Upper lobe of left lung (tissue), 6 donors: ENCODE measurements around the gene HNF4A. TPM values are rescaled to one million over a fixed set of nuclear protein-coding genes. Genes with fewer than 3 reads are reported as not detected.

Experiments used
- ATAC-seq, 2 donors: fragments of 200-7000 bp; cut with Tn5 transposase; one replicate each; pipeline ENCODE4 v1.9.1; 2022; ENCODE audit warnings: mild to moderate bottlenecking in 2 of 2, moderate library complexity in 2 of 2; ENCODE audit not compliant: low FRiP score in 2 of 2
- DNase-seq, 2 donors: peaks; one replicate each; pipeline ENCODE4 v3.0.0-alpha.2; 2019 to 2020
- H3K27ac ChIP-seq, 4 donors: fragments of 200-600 bp; sonication (generic); one replicate each; pipeline ENCODE4 v1.5.1; 2016 to 2019
- H3K27me3 ChIP-seq, 4 donors: fragments of 200-600 bp; sonication (generic); one replicate each; pipeline ENCODE4 v1.5.1; 2017 to 2019
- H3K36me3 ChIP-seq, 4 donors: fragments of 200-600 bp; sonication (generic); one replicate each; pipeline ENCODE4 v1.5.1; 2016 to 2019
- H3K4me1 ChIP-seq, 4 donors: fragments of 200-600 bp; sonication (generic); one replicate each; pipeline ENCODE4 v1.5.1; 2018 to 2019
- H3K4me3 ChIP-seq, 4 donors: fragments of 200-600 bp; sonication (generic); one replicate each; pipeline ENCODE4 v1.5.1; 2017 to 2019; ENCODE audit warnings: mild to moderate bottlenecking in 2 of 4, moderate library complexity in 1 of 4
- H3K9me3 ChIP-seq, 4 donors: fragments of 200-600 bp; sonication (generic); one replicate each; pipeline ENCODE4 v1.5.1; 2018 to 2019
- CTCF ChIP-seq, 6 experiments: fragments of 450-650 bp in 4 of 6; fragments of 200-600 bp in 2 of 6; sonication (generic) in 2 of 6; IDR thresholded peaks; one replicate each; pipeline ENCODE4 v1.5.1; 2016 to 2019; ENCODE audit warnings: antibody characterized with exemption in 6 of 6
- EP300 ChIP-seq, 4 donors: sonication (generic); formaldehyde crosslinking; IDR thresholded peaks; one replicate each; pipeline ENCODE4 v1.5.1; 2017; ENCODE audit warnings: antibody characterized with exemption in 4 of 4, control low read depth in 2 of 4
- POLR2A ChIP-seq, 4 donors: fragments of 450-650 bp; IDR thresholded peaks; one replicate each; pipeline ENCODE4 v1.5.1; 2016 to 2017; ENCODE audit warnings: antibody characterized with exemption in 4 of 4, mild to moderate bottlenecking in 2 of 4
- POLR2AphosphoS5 ChIP-seq, 2 donors: sonication (generic); formaldehyde crosslinking; IDR thresholded peaks; one replicate each; pipeline ENCODE4 v1.5.1; 2017; ENCODE audit warnings: antibody characterized with exemption in 2 of 2
- WGBS, 2 donors: methylation state at CpG; one replicate each; pipeline ENCODE4 v1.1.5; 2017 to 2018; 5-methylcytosine and 5-hydroxymethylcytosine counted together
- total RNA-seq, 6 donors: library from RNA; depleted of rRNA in 4 of 6; stranded (reverse); fragments of >200 nt in 4 of 6; gene quantifications; one replicate each; pipeline versions ENCODE4 v1.1.0 to v1.2.1, GENCODE V29; 2016 to 2021
- donor health status: DM: no; HTN: no; CAD: no; lungs with moderate emphysema.
- donor health status: DM: no; HTN: yes; CAD: no; lungs with severe emphysema.

Gene HNF4A
- total RNA-seq, 6 donors from 2014 or later = under 0.01 to 0.74 (median 0.45) TPM; not detected in 2

DNA sequence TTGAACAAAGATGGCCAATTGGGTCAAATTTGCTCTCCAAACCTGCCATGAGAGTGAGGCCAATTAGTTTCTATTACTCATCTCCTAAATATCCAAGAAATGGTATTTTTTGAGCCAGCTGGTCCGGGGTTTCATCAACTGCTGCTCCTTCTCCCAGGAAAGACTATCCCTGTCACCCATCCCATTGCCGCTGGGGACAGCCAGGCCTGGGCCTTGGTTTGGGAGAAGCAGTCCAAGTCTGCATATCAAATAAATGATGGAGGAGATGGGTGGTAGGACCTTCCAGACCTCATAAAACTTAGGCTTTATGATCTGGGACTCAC lies 73.5 kb downstream of the HNF4A start:
- Histone ChIP-seq H3K4me1 (no peaks in the 10 kb centered on the region), H3K27me3 (no peaks in the 10 kb centered on the region), H3K4me3 (no peak overlapping the region), H3K9me3 (no peaks in the 10 kb centered on the region), H3K27ac (no peak overlapping the region), H3K36me3 (no peaks in the 10 kb centered on the region)
- TF ChIP-seq EP300 (IDR thresholded peaks at IDR 0.05) (no peak), POLR2AphosphoS5 (IDR thresholded peaks at IDR 0.05) (no peak), CTCF (IDR thresholded peaks at IDR 0.05) (no peak), POLR2A (IDR thresholded peaks at IDR 0.05) (no peak)
- no peak for ATAC-seq
- no peak for DNase-seq
- WGBS, 2 donors = 79 to 88% methylated on average over 2 of the region's 2 CpGs

- DNase-seq = peak in 1 of 2 donors; percentile 46
Measured at GRCh38 chr20:44429419-44430269, 74.1 kb downstream of the HNF4A start.

DNA sequence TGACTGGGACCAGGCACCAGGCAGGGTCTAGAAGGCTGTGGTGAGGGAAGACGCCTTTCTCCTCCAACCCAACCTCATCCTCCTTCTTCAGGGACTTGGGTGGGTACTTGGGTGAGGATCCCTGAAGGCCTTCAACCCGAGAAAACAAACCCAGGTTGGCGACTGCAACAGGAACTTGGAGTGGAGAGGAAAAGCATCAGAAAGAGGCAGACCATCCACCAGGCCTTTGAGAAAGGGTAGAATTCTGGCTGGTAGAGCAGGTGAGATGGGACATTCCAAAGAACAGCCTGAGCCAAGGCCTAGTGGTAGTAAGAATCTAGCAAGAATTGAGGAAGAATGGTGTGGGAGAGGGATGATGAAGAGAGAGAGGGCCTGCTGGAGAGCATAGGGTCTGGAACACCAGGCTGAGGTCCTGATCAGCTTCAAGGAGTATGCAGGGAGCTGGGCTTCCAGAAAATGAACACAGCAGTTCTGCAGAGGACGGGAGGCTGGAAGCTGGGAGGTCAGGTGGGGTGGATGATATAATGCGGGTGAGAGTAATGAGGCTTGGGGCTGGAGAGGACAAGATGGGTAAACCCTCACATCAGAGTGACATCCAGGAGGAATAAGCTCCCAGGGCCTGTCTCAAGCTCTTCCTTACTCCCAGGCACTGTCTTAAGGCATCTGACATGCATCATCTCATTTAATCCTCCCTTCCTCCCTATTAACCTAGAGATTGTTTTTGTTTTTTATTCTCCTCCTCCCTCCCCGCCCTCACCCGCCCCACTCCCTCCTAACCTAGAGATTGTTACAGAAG lies 75.0 kb downstream of the HNF4A start:
- TF ChIP-seq CTCF (IDR thresholded peaks at IDR 0.05) (no peak), POLR2AphosphoS5 (IDR thresholded peaks at IDR 0.05) (no peak), EP300 (IDR thresholded peaks at IDR 0.05) (no peak), POLR2A (IDR thresholded peaks at IDR 0.05) (no peak)
- Histone ChIP-seq H3K9me3 (no peaks in the 10 kb centered on the region), H3K27me3 (no peaks in the 10 kb centered on the region), H3K4me3 (no peak overlapping the region), H3K36me3 (no peaks in the 10 kb centered on the region), H3K27ac (no peak overlapping the region), H3K4me1 (no peaks in the 10 kb centered on the region)
- DNase-seq (no peak), ATAC-seq (no peak)
- 83 to 85% methylated on average over 7 of the region's 7 CpGs for WGBS, 2 donors

More at GRCh38 chr20:44429419-44430269, 74.1 kb downstream of the HNF4A start:
- H3K9me3 ChIP-seq = no peaks in the 10 kb centered on the region
- H3K27me3 ChIP-seq = no peaks in the 10 kb centered on the region
- H3K27ac ChIP-seq = no peak overlapping the region
- WGBS, 2 donors = 89 to 92% methylated on average over 15 to 17 of the region's 17 CpGs
- TF ChIP-seq CTCF (IDR thresholded peaks at IDR 0.05) (no peak), EP300 (IDR thresholded peaks at IDR 0.05) (no peak), POLR2AphosphoS5 (IDR thresholded peaks at IDR 0.05) (no peak), POLR2A (IDR thresholded peaks at IDR 0.05) (no peak)
- H3K4me3 ChIP-seq = no peak overlapping the region
- H3K36me3 ChIP-seq = no peaks in the 10 kb centered on the region
- no peak for ATAC-seq
- H3K4me1 ChIP-seq = no peaks in the 10 kb centered on the region

- DNase-seq = no peak
- Histone ChIP-seq H3K27ac (no peak overlapping the region), H3K9me3 (no peaks in the 10 kb centered on the region), H3K27me3 (no peaks in the 10 kb centered on the region), H3K4me1 (no peaks in the 10 kb centered on the region), H3K36me3 (no peaks in the 10 kb centered on the region), H3K4me3 (no peak overlapping the region)
- WGBS, 2 donors = 46 to 67% methylated on average over 4 of the region's 4 CpGs
- TF ChIP-seq EP300 (IDR thresholded peaks at IDR 0.05) (no peak), POLR2A (IDR thresholded peaks at IDR 0.05) (no peak), POLR2AphosphoS5 (IDR thresholded peaks at IDR 0.05) (no peak), CTCF (IDR thresholded peaks at IDR 0.05) (no peak)
- ATAC-seq = no peak
Measured at GRCh38 chr20:44431118-44431501, 75.6 kb downstream of the HNF4A start.
